GM04503 (cell line): ENCODE results near the gene AURKAIP1.

ENCODE experiments used
- DNase-seq: peaks from one replicate; pipeline ENCODE4 v3.0.0-alpha.2; 2012; ENCODE audit warnings: low read depth

The AURKAIP1 gene

DNA sequence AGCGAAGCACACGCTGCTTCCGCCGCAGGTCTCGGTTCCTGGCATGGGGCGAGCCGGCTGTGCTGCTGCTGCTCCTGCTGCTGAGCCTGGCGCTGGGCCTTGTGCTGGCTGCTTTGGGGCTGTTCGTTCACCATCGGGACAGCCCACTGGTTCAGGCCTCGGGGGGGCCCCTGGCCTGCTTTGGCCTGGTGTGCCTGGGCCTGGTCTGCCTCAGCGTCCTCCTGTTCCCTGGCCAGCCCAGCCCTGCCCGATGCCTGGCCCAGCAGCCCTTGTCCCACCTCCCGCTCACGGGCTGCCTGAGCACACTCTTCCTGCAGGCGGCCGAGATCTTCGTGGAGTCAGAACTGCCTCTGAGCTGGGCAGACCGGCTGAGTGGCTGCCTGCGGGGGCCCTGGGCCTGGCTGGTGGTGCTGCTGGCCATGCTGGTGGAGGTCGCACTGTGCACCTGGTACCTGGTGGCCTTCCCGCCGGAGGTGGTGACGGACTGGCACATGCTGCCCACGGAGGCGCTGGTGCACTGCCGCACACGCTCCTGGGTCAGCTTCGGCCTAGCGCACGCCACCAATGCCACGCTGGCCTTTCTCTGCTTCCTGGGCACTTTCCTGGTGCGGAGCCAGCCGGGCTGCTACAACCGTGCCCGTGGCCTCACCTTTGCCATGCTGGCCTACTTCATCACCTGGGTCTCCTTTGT lies 41.3 kb downstream of the AURKAIP1 start:
- DNase-seq, result no peak

GRCh38 chr1:1332774-1333480 lies 42.1 kb downstream of the AURKAIP1 start:
- DNase-seq, result no peak

DNA sequence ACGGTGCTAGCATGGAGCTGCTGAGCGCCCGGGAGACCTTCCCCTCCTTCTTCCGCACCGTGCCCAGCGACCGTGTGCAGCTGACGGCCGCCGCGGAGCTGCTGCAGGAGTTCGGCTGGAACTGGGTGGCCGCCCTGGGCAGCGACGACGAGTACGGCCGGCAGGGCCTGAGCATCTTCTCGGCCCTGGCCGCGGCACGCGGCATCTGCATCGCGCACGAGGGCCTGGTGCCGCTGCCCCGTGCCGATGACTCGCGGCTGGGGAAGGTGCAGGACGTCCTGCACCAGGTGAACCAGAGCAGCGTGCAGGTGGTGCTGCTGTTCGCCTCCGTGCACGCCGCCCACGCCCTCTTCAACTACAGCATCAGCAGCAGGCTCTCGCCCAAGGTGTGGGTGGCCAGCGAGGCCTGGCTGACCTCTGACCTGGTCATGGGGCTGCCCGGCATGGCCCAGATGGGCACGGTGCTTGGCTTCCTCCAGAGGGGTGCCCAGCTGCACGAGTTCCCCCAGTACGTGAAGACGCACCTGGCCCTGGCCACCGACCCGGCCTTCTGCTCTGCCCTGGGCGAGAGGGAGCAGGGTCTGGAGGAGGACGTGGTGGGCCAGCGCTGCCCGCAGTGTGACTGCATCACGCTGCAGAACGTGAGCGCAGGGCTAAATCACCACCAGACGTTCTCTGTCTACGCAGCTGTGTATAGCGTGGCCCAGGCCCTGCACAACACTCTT lies 42.8 kb downstream of the AURKAIP1 start:
- no peak for DNase-seq

DNA sequence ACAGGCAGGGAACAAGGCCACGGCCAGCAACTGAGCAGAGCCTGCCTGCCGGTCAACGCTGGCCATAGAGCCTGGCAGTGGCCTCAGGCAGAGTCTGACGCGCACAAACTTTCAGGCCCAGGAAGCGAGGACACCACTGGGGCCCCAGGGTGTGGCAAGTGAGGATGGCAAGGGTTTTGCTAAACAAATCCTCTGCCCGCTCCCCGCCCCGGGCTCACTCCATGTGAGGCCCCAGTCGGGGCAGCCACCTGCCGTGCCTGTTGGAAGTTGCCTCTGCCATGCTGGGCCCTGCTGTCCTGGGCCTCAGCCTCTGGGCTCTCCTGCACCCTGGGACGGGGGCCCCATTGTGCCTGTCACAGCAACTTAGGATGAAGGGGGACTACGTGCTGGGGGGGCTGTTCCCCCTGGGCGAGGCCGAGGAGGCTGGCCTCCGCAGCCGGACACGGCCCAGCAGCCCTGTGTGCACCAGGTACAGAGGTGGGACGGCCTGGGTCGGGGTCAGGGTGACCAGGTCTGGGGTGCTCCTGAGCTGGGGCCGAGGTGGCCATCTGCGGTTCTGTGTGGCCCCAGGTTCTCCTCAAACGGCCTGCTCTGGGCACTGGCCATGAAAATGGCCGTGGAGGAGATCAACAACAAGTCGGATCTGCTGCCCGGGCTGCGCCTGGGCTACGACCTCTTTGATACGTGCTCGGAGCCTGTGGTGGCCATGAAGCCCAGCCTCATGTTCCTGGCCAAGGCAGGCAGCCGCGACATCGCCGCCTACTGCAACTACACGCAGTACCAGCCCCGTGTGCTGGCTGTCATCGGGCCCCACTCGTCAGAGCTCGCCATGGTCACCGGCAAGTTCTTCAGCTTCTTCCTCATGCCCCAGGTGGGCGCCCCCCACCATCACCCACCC lies 43.7 kb downstream of the AURKAIP1 start, which contains the start of gene TAS1R3:
TAS1R3 (plus strand) TSS at position 213 of the 898 bp plus-strand sequence; CDS start at position 279, 66 bp downstream.
- DNase-seq, result no peak

GRCh38 chr1:1330366-1331067 lies 44.5 kb downstream of the AURKAIP1 start:
- DNase-seq, result no peak

GRCh38 chr1:1329304-1330210 lies 45.5 kb downstream of the AURKAIP1 start:
- no peak for DNase-seq

DNA sequence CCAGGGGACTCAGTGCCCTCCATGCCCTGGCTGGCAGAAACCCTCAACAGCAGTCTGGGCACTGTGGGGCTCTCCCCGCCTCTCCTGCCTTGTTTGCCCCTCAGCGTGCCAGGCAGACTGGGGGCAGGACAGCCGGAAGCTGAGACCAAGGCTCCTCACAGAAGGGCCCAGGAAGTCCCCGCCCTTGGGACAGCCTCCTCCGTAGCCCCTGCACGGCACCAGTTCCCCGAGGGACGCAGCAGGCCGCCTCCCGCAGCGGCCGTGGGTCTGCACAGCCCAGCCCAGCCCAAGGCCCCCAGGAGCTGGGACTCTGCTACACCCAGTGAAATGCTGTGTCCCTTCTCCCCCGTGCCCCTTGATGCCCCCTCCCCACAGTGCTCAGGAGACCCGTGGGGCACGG lies 46.8 kb downstream of the AURKAIP1 start:
- no peak for DNase-seq

- no peak for DNase-seq
These were observed 47.7 kb downstream of the AURKAIP1 start for GRCh38 chr1:1327291-1327690.

- no peak for DNase-seq
These were observed 48.9 kb downstream of the AURKAIP1 start for GRCh38 chr1:1326075-1326605.

GRCh38 chr1:1325288-1326074 lies 49.5 kb downstream of the AURKAIP1 start:
- DNase-seq, result no peak

- no peak for DNase-seq
These were observed 50.3 kb downstream of the AURKAIP1 start, which contains the start of the genes CPTP and INTS11 for GRCh38 chr1:1324524-1325287. Gene CPTP (plus strand): TSS chr1:1324802. CDS start chr1:1326911, 2,109 bp downstream. Gene INTS11 (minus strand): TSS chr1:1324660. CDS start chr1:1324608, 52 bp downstream.

GRCh38 chr1:1324084-1324523 lies 50.9 kb downstream of the AURKAIP1 start:
- DNase-seq, result no peak
